HG03064 (cell line): ENCODE results near the gene MYLK3.
"Not testable (repeated sequence)": the region's sequence is repeated elsewhere in the genome, so short reads cannot be mapped to it uniquely, and the experiment has no call there.

Experiments used
- ATAC-seq: cut with Tn5 transposase; IDR thresholded peaks from one replicate; pipeline ENCODE4 v1.9.1; 2021; ENCODE audit warnings: low read depth; ENCODE audit not compliant: unreplicated experiment

The MYLK3 gene

GRCh38 chr16:46747777-46748651, at the start of gene MYLK3:
TSS of gene MYLK3 (minus strand) at chr16:46748344. CDS start at chr16:46748193, 151 bp downstream.
- ATAC-seq: no peak

GRCh38 chr16:46797501-46797900, 49.4 kb upstream of the MYLK3 start:
- no peak for ATAC-seq

- ATAC-seq: no peak
Observed at GRCh38 chr16:46796764-46797269, 48.7 kb upstream of the MYLK3 start.

DNA sequence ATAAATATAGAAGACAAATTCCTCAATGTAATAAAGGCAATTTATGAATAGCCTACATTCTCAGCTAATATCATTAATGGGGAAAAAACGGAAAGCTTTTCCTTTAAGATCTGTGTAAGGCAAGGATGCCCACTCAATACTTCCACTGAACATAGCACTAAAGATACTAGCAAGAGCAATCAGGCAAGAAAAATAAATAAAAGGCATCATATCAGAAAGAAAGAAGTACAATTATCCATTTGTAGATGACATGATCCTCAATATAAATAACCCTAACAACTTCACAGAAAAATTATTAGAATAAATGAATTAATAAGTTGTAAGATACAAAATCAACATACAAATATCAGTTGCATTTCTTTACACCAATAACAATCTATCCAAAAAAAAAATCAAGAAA, 45.7 kb upstream of the MYLK3 start:
- no peak for ATAC-seq

DNA sequence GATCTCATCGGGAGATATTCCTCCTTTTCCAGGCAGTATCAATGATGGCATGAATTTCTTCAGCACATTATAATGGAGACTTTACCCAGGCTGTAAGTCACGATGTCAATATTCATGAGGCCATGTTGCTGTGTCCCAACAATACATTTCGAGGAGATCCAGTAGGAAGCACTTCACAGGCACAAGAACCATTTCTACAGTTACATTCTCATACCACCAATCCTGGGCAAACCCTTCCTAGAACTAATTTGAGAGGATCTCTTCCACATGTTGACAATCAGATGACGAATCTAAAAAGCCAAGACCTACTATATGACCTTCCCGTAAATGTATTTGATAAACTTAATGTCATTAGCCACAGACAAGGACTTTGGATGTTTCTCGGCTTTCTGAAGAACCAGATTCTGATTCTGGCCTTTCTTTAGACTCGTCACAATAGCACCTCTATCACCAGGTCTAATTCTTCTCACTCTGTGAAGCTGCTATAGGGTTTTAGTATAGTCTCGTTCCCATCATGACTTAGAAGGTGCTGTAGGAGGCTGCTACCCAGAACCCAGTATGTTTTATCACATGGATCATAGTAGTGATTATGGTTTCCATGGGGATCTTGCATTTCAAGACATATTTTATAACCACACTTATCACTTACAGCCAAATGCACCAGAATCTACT, 42.6 kb upstream of the MYLK3 start:
- ATAC-seq: no peak

GRCh38 chr16:46789499-46790414, 41.6 kb upstream of the MYLK3 start:
- ATAC-seq: peak; percentile 81

DNA sequence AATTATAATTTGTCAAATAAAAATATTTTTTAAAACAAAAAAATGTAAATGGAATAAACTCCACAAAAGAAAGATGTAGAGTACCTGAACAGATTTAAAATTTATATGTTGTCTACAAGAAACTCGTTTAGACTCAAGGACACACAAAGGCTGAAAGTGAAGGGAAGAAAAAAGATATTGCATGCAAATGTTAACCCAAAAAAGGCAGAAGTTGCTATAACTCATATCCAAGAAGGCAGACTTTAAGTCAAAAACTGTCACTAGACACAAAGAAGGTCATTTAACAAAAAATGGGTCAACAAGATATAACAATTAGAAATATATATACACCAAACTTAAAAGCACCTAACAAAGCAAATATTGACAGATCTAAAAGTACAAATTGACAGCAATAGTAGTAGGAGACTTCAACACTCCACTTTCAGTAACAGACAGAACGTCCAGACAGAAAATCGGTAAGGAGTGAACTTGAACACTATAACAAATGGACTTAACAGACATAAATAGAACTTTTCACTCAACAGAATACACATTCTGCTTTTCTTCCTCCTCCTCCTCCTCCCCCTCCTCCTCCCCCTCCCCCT, 40.8 kb upstream of the MYLK3 start:
- no peak for ATAC-seq

DNA sequence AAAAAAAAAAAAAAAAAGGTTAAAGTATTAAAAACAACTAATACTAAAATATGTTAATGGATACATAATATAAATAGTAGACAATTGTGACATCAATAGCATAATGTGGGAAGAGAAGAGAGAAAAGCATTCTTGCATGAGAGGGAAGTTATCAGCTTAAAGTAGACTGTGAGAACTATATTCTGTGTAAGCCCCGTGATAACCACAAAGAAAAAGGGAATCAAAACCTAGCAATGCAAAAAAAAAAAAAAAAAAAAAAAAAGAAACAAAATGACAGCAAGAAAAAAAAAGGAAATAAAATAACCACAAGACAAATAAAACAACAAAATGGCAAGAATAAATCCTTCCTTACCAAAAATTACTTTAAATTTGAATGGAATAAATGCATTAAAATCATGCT, 39.8 kb upstream of the MYLK3 start:
- ATAC-seq: no peak

GRCh38 chr16:46785076-46785845, 37.1 kb upstream of the MYLK3 start:
- no peak for ATAC-seq

- ATAC-seq: not testable (repeated sequence)
Observed at GRCh38 chr16:46784569-46784968, 36.4 kb upstream of the MYLK3 start.

GRCh38 chr16:46783800-46784199, 35.7 kb upstream of the MYLK3 start:
- no peak for ATAC-seq

GRCh38 chr16:46782320-46782719, 34.2 kb upstream of the MYLK3 start:
- ATAC-seq: no peak

DNA sequence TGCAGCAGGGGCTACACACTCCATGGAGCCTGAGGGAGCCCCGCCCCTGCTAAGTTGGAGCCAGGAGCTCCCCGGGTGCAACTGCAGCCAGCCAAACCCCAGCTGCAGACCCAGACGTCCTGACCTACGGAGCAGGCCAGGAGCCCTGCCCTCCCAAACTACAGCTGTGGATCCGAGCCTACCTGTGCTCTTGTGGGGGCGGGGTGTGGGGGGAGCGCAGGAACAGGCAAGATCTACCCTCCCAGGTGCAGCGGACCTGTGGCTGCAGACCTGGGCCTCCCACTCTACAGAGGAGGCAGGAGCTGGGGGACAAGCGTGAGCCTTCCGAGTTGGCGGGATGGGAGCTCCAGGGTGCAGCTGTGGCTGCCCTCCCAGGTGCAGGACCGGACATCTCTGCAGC, 29.7 kb upstream of the MYLK3 start:
- ATAC-seq: no peak

GRCh38 chr16:46775214-46775613, 27.1 kb upstream of the MYLK3 start:
- no peak for ATAC-seq

DNA sequence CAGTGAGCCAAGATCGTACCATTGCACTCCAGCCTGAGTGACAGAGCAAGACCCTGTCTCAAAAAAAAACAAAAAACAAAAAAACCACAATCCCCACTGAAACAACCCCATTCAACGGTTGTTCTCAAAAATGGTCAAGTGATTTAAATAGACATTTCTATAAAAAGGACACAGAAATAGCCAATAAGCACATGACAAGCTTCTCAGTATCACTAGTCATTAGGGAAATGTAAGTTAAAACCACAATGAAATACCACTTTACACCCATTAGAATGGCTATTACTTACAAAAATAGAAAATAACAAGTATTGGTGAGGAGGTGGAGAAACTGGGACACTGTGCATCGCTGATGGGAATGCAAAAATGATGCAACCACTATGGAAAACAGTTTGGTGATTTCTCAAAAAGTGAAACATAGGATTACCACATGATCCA, 26.6 kb upstream of the MYLK3 start:
- peak; percentile 64 for ATAC-seq

GRCh38 chr16:46772463-46772862, 24.3 kb upstream of the MYLK3 start:
- no peak for ATAC-seq

DNA sequence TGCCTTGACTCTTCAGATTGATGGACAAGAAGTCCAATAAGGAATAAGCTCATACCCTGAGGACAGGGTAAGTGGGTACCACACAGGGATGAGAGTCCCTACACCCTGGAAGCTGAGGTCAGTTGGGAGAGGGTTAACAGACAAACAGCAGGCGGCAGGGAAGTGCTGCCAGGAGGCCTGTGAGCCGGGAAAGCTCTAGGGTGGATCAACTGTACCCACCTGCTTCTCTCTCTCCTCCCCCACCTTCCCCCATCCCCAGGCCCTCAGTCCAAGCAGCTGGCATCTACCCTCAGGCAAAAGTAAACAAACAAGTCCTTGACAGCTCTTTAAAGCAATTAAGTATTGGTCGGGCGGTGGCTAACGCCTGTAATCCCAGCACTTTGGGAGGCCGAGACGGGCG, 20.7 kb upstream of the MYLK3 start:
- no peak for ATAC-seq

GRCh38 chr16:46765050-46765449, 16.9 kb upstream of the MYLK3 start:
- no peak for ATAC-seq

DNA sequence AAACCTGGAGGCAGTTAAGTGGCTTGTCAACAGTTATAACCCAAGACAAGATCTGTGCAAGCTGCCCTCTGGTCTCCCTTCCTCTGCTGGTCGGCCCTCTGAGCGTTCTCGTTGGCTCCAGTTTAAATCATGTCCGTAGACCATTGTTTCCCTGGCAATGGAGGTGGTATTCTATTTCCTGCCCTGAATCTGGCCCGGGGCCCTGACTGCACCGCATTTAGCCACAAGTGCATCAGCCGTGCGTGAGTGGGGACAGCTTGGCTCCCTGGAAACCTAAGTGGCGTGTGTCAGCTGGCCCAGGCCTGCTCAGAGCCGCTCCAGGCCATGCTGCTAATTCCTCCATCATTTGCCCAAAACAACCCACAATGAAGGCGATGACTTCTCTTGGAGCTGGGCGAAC, 15.0 kb upstream of the MYLK3 start:
- ATAC-seq: no peak

DNA sequence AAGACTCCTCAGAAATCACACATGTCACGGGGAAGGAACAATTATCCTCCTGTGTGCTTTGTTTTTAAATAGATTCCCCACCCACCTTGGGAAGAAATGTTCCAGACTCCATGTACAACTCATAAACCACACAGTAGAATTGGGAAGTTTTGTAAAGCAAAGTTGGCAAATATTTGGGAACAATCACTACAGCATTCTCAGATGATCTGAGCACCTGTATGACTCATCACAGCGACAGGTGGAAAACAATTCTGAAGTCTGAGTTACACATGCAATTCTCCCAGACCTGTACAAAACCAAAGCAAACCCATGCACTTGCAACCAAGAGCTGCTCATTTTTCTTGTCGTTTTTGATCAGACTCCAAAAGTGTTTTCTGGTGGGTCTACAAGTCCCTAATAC, 14.4 kb upstream of the MYLK3 start:
- ATAC-seq: no peak
